ENCODE results near the gene GRM1.

Gene GRM1

GRCh38 chr6:146347090-146347489 lies 318.2 kb downstream of the GRM1 start:
- Histone ChIP-seq H3K4me1 (ENCODE audit: control insufficient read depth, insufficient read depth, low read length) (no peaks in the 10 kb centered on the region), H3K4me3 (ENCODE audit: low read length) (no peak overlapping the region), H3K27me3 (ENCODE audit: control insufficient read depth, insufficient read depth, low read length) (no peaks in the 10 kb centered on the region)

DNA sequence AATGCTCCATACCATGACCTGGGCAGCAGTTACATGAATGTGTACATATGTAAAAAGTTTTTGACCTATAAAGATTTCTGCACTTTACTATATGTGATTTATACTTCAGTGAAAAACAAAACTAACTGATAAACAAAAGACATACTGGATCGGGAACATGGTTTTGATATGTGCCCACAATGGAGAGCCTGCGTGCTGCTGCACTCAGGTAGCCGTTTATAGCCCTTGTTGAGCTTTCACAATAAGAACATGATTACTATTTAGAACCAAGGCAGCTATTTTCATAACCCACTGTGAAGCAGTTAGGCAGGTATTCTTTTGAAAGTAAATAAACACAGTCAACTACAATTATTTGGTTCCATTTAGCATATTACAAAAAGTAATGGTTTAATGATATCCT lies 318.8 kb downstream of the GRM1 start:
- no peaks in the 10 kb centered on the region for H3K27me3 ChIP-seq (ENCODE audit: control insufficient read depth, insufficient read depth, low read length)
- H3K36me3 ChIP-seq (ENCODE audit: control insufficient read depth, insufficient read depth, low read length) = no peaks in the 10 kb centered on the region
- H3K9ac ChIP-seq (ENCODE audit: low read length) = no peak overlapping the region
- H3K9me3 ChIP-seq (ENCODE audit: control insufficient read depth, low read length) = no peaks in the 10 kb centered on the region
- H3K4me3 ChIP-seq (ENCODE audit: low read length) = no peak overlapping the region
- H3K4me1 ChIP-seq (ENCODE audit: control insufficient read depth, insufficient read depth, low read length) = no peaks in the 10 kb centered on the region

More at GRCh38 chr6:146347090-146347489, 318.2 kb downstream of the GRM1 start:
- Histone ChIP-seq H3K9ac (ENCODE audit: low read length) (no peak overlapping the region), H3K9me3 (ENCODE audit: control insufficient read depth, low read length) (no peaks in the 10 kb centered on the region), H3K36me3 (ENCODE audit: control insufficient read depth, insufficient read depth, low read length) (no peaks in the 10 kb centered on the region)

- H3K4me1 ChIP-seq (ENCODE audit: control insufficient read depth, insufficient read depth, low read length) = no peaks in the 10 kb centered on the region
Observed at GRCh38 chr6:146351018-146351417, 322.2 kb downstream of the GRM1 start.

DNA sequence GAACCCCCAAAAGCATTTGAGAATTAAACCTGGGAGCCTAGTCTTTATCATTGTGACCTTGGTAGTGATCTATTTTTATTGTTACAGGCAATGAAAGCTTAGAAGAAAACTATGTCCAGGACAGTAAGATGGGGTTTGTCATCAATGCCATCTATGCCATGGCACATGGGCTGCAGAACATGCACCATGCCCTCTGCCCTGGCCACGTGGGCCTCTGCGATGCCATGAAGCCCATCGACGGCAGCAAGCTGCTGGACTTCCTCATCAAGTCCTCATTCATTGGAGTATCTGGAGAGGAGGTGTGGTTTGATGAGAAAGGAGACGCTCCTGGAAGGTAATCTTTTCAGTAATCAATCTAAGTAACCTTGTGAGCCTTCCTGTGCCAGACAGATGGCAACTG lies 323.3 kb downstream of the GRM1 start:
- no peaks in the 10 kb centered on the region for H3K27me3 ChIP-seq (ENCODE audit: control insufficient read depth, insufficient read depth, low read length)
- H3K9ac ChIP-seq (ENCODE audit: low read length) = no peak overlapping the region
- no peaks in the 10 kb centered on the region for H3K4me1 ChIP-seq (ENCODE audit: control insufficient read depth, insufficient read depth, low read length)
- no peaks in the 10 kb centered on the region for H3K36me3 ChIP-seq (ENCODE audit: control insufficient read depth, insufficient read depth, low read length)
- no peak overlapping the region for H3K4me3 ChIP-seq (ENCODE audit: low read length)
- H3K9me3 ChIP-seq (ENCODE audit: control insufficient read depth, low read length) = no peaks in the 10 kb centered on the region

More at GRCh38 chr6:146351018-146351417, 322.2 kb downstream of the GRM1 start:
- H3K36me3 ChIP-seq (ENCODE audit: control insufficient read depth, insufficient read depth, low read length) = no peaks in the 10 kb centered on the region
- H3K4me3 ChIP-seq (ENCODE audit: low read length) = no peak overlapping the region
- no peak overlapping the region for H3K9ac ChIP-seq (ENCODE audit: low read length)
- no peaks in the 10 kb centered on the region for H3K9me3 ChIP-seq (ENCODE audit: control insufficient read depth, low read length)
- no peaks in the 10 kb centered on the region for H3K27me3 ChIP-seq (ENCODE audit: control insufficient read depth, insufficient read depth, low read length)

DNA sequence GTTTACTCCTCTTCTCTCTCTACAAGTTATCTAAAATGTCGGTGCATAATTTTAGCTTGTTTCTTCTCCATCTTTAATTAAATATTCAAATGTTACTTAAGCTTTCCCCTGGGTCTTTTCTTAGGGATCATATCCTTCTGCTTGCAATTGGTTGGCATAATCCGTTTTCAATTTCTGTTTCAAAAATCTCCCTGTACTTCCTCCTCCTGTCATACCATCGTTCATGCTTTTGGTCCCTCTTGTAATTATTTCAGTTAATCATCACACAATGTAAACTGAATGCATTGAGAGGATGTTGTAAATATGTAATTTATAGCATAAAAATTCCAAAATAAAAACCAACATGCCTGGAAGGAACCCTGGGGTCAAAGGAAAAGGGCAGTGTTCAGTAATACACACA lies 325.6 kb downstream of the GRM1 start:
- Histone ChIP-seq H3K27me3 (ENCODE audit: control insufficient read depth, insufficient read depth, low read length) (no peaks in the 10 kb centered on the region), H3K36me3 (ENCODE audit: control insufficient read depth, insufficient read depth, low read length) (no peaks in the 10 kb centered on the region), H3K4me1 (ENCODE audit: control insufficient read depth, insufficient read depth, low read length) (no peaks in the 10 kb centered on the region), H3K9me3 (ENCODE audit: control insufficient read depth, low read length) (no peaks in the 10 kb centered on the region), H3K9ac (ENCODE audit: low read length) (no peak overlapping the region), H3K4me3 (ENCODE audit: low read length) (no peak overlapping the region)

DNA sequence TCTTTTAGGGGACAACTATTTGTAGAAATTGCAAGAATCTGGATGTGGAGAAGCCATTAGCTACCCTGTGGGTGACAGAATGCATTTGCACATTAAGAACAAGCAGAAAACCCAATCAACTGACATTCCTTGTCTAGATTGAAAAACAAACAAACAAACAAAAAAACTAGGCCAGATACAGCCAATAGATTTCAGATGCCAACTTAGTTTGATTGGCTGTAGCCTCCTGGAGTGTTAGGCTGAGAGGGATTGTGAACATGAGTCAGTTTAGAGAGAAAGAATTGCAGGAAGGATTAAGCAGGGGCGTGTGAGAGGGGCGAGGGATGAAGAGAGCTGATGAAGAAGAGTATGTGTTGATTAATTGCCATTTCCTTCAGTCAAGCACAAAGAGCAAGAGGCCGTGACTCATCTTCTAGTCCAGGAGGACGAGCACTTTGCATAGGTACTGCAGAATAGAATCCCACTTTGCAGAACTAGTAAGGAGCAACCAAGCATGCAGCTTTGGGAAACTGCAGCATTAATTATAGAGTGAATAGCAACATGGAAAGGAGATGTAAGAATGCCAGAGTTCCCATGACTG lies 326.7 kb downstream of the GRM1 start:
- no peak overlapping the region for H3K4me3 ChIP-seq (ENCODE audit: low read length)
- no peaks in the 10 kb centered on the region for H3K27me3 ChIP-seq (ENCODE audit: control insufficient read depth, insufficient read depth, low read length)
- H3K4me1 ChIP-seq (ENCODE audit: control insufficient read depth, insufficient read depth, low read length) = no peaks in the 10 kb centered on the region
- no peaks in the 10 kb centered on the region for H3K36me3 ChIP-seq (ENCODE audit: control insufficient read depth, insufficient read depth, low read length)
- no peak overlapping the region for H3K9ac ChIP-seq (ENCODE audit: low read length)
- H3K9me3 ChIP-seq (ENCODE audit: control insufficient read depth, low read length) = no peaks in the 10 kb centered on the region

- no peaks in the 10 kb centered on the region for H3K4me1 ChIP-seq (ENCODE audit: control insufficient read depth, insufficient read depth, low read length)
- H3K4me3 ChIP-seq (ENCODE audit: low read length) = no peak overlapping the region
- H3K9me3 ChIP-seq (ENCODE audit: control insufficient read depth, low read length) = no peaks in the 10 kb centered on the region
- H3K27me3 ChIP-seq (ENCODE audit: control insufficient read depth, insufficient read depth, low read length) = no peaks in the 10 kb centered on the region
- H3K9ac ChIP-seq (ENCODE audit: low read length) = no peak overlapping the region
- H3K36me3 ChIP-seq (ENCODE audit: control insufficient read depth, insufficient read depth, low read length) = no peaks in the 10 kb centered on the region
Observed at GRCh38 chr6:146357578-146358430, 328.9 kb downstream of the GRM1 start.

DNA sequence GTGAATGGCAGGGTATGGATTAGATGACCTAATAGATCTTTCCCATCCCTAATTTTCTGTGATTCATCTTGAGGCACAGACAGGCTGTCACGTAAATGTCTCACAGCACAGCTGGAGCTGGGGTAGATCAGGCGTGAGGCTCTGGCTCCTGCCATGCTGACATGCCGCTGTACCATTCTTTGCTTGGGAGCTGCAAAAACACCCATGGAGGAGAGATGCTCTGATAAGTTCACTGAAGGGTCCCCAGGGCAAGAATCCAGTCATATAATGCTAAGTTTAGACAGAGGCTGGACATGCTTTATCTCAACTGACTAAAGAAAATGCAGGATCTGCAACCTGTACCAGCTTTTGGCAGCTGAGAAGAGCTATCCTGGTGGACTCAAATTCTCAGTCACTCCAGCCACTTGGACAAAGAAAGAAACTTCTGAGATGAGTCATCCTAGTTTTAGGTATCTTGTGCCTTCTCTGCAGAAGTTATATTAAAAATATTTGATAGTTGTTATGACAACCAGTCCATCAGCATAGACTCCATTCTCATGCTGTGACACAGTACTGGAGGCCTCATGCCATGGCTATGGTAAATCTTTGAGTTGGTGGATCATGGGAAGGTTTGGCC lies 329.7 kb downstream of the GRM1 start:
- Histone ChIP-seq H3K4me3 (ENCODE audit: low read length) (no peak overlapping the region), H3K9me3 (ENCODE audit: control insufficient read depth, low read length) (no peaks in the 10 kb centered on the region), H3K36me3 (ENCODE audit: control insufficient read depth, insufficient read depth, low read length) (no peaks in the 10 kb centered on the region), H3K27me3 (ENCODE audit: control insufficient read depth, insufficient read depth, low read length) (no peaks in the 10 kb centered on the region), H3K4me1 (ENCODE audit: control insufficient read depth, insufficient read depth, low read length) (no peaks in the 10 kb centered on the region), H3K9ac (ENCODE audit: low read length) (no peak overlapping the region)

DNA sequence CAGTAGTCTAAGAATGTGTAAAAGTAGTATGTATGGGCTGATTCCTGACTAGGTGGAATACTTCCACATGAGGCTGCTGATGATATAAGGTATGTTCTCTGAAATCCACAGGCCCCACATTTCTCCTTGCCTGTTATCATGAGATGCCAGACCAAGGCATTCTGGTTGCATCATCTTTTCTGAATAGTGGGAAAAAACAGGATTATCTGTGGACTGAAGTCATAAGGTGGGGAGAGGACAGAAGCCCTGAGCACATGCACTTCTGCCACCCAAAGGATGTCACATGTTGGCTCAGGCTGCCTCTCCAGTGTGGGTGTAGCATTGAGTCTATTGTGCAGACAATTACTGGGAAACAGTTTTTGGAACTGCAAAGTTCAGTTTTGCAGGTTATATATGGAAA lies 330.3 kb downstream of the GRM1 start:
- H3K9ac ChIP-seq (ENCODE audit: low read length) = no peak overlapping the region
- H3K4me3 ChIP-seq (ENCODE audit: low read length) = no peak overlapping the region
- no peaks in the 10 kb centered on the region for H3K27me3 ChIP-seq (ENCODE audit: control insufficient read depth, insufficient read depth, low read length)
- H3K9me3 ChIP-seq (ENCODE audit: control insufficient read depth, low read length) = no peaks in the 10 kb centered on the region
- no peaks in the 10 kb centered on the region for H3K4me1 ChIP-seq (ENCODE audit: control insufficient read depth, insufficient read depth, low read length)
- no peaks in the 10 kb centered on the region for H3K36me3 ChIP-seq (ENCODE audit: control insufficient read depth, insufficient read depth, low read length)

GRCh38 chr6:146361128-146361924 lies 332.5 kb downstream of the GRM1 start:
- Histone ChIP-seq H3K4me3 (ENCODE audit: low read length) (no peak overlapping the region), H3K9me3 (ENCODE audit: control insufficient read depth, low read length) (no peaks in the 10 kb centered on the region), H3K36me3 (ENCODE audit: control insufficient read depth, insufficient read depth, low read length) (no peaks in the 10 kb centered on the region), H3K4me1 (ENCODE audit: control insufficient read depth, insufficient read depth, low read length) (no peaks in the 10 kb centered on the region), H3K27me3 (ENCODE audit: control insufficient read depth, insufficient read depth, low read length) (no peaks in the 10 kb centered on the region), H3K9ac (ENCODE audit: low read length) (no peak overlapping the region)

- H3K4me1 ChIP-seq (ENCODE audit: control insufficient read depth, insufficient read depth, low read length) = no peaks in the 10 kb centered on the region
- no peaks in the 10 kb centered on the region for H3K36me3 ChIP-seq (ENCODE audit: control insufficient read depth, insufficient read depth, low read length)
Observed at GRCh38 chr6:146363838-146364607, 335.2 kb downstream of the GRM1 start.

More at GRCh38 chr6:146363838-146364607, 335.2 kb downstream of the GRM1 start:
- Histone ChIP-seq H3K9ac (ENCODE audit: low read length) (no peak overlapping the region), H3K4me3 (ENCODE audit: low read length) (no peak overlapping the region), H3K27me3 (ENCODE audit: control insufficient read depth, insufficient read depth, low read length) (no peaks in the 10 kb centered on the region), H3K9me3 (ENCODE audit: control insufficient read depth, low read length) (no peaks in the 10 kb centered on the region)
